WTC11 (cell line): ENCODE results near the gene PPP1R12A. TPM values are rescaled to one million over a fixed set of nuclear protein-coding genes. Genes with fewer than 3 reads are reported as not detected.

Experiments used
- AR ChIP-seq: fragments of 250-450 bp; sonication (Bioruptor Pico); IDR thresholded peaks from 2 replicates; pipeline ENCODE4 v1.9.0; 2021; ENCODE audit warnings: mild to moderate bottlenecking
- ARID4B ChIP-seq: sonication (generic); formaldehyde crosslinking; IDR thresholded peaks from 2 replicates; pipeline ENCODE4 v1.8.0; 2023; ENCODE audit warnings: missing genetic modification reagents, mild to moderate bottlenecking, borderline replicate concordance
- CDX4 ChIP-seq: fragments of 250-450 bp; sonication (Bioruptor Pico); IDR thresholded peaks from 2 replicates; pipeline ENCODE4 v1.9.0; 2021; ENCODE audit warnings: moderate library complexity, mild to moderate bottlenecking, inconsistent platforms, borderline replicate concordance
- ELF4 ChIP-seq: sonication (generic); formaldehyde crosslinking; IDR thresholded peaks from 2 replicates; pipeline ENCODE4 v1.8.1; 2022; ENCODE audit warnings: low read depth, mild to moderate bottlenecking, moderate library complexity, missing genetic modification reagents
- EMX1 ChIP-seq: fragments of 250-450 bp; sonication (Bioruptor Pico); IDR thresholded peaks from 2 replicates; pipeline ENCODE4 v1.8.0; 2021; ENCODE audit warnings: mild to moderate bottlenecking
- ETV6 ChIP-seq: sonication (generic); formaldehyde crosslinking; IDR thresholded peaks from 2 replicates; pipeline ENCODE4 v1.8.1; 2022; ENCODE audit warnings: mild to moderate bottlenecking, missing genetic modification reagents
- HMGA2 ChIP-seq: fragments of 250-450 bp; sonication (Bioruptor Pico); IDR thresholded peaks from 2 replicates; pipeline ENCODE4 v1.4.0; 2021; ENCODE audit warnings: mild to moderate bottlenecking, moderate library complexity
- IRF2 ChIP-seq: sonication (generic); formaldehyde crosslinking; IDR thresholded peaks from 2 replicates; pipeline ENCODE4 v1.8.0; 2022; ENCODE audit warnings: low read depth, missing genetic modification reagents, borderline replicate concordance
- MLX ChIP-seq: sonication (generic); formaldehyde crosslinking; IDR thresholded peaks from 2 replicates; pipeline ENCODE4 v1.8.1; 2023; ENCODE audit warnings: mild to moderate bottlenecking, missing genetic modification reagents, moderate library complexity
- NFE2L1 ChIP-seq: sonication (generic); formaldehyde crosslinking; IDR thresholded peaks from 2 replicates; pipeline ENCODE4 v1.8.1; 2023; ENCODE audit warnings: missing genetic modification reagents
- NFYB ChIP-seq: sonication (generic); formaldehyde crosslinking; conservative IDR thresholded peaks from 2 replicates; pipeline ENCODE4 v1.8.0; 2022; ENCODE audit warnings: low read depth, missing genetic modification reagents
- NR2C2 ChIP-seq: sonication (generic); formaldehyde crosslinking; IDR thresholded peaks from 2 replicates; pipeline ENCODE4 v1.8.0; 2022; ENCODE audit warnings: mild to moderate bottlenecking, missing genetic modification reagents
- NR3C1 ChIP-seq: sonication (generic); formaldehyde crosslinking; conservative IDR thresholded peaks from 2 replicates; pipeline ENCODE4 v1.8.1; 2023; ENCODE audit warnings: low read depth, mild to moderate bottlenecking, missing genetic modification reagents
- PRRX2 ChIP-seq: fragments of 250-450 bp; sonication (Bioruptor Pico); IDR thresholded peaks from 2 replicates; pipeline ENCODE4 v1.8.0; 2021; ENCODE audit warnings: mild to moderate bottlenecking
- RORB ChIP-seq: fragments of 250-450 bp; sonication (Bioruptor Pico); IDR thresholded peaks from 2 replicates; pipeline ENCODE4 v1.9.0; 2021; ENCODE audit warnings: mild to moderate bottlenecking
- SMAD4 ChIP-seq: sonication (generic); formaldehyde crosslinking; IDR thresholded peaks from 2 replicates; pipeline ENCODE4 v1.8.0; 2022; ENCODE audit warnings: mild to moderate bottlenecking, missing genetic modification reagents
- SOX15 ChIP-seq: fragments of 250-450 bp; sonication (Bioruptor Pico); IDR thresholded peaks from 2 replicates; pipeline ENCODE4 v1.9.0; 2021; ENCODE audit warnings: mild to moderate bottlenecking
- TCF7 ChIP-seq: sonication (generic); formaldehyde crosslinking; IDR thresholded peaks from 2 replicates; pipeline ENCODE4 v1.8.0; 2022; ENCODE audit warnings: mild to moderate bottlenecking, low read depth, missing genetic modification reagents, moderate library complexity
- TEAD4 ChIP-seq: sonication (generic); formaldehyde crosslinking; IDR thresholded peaks from 2 replicates; pipeline ENCODE4 v1.8.0; 2022; ENCODE audit warnings: mild to moderate bottlenecking, missing genetic modification reagents
- ZBTB21 ChIP-seq: sonication (generic); formaldehyde crosslinking; IDR thresholded peaks from 2 replicates; pipeline ENCODE4 v1.8.1; 2023; ENCODE audit warnings: mild to moderate bottlenecking, missing genetic modification reagents, borderline replicate concordance
- ZNF138 ChIP-seq: sonication (generic); formaldehyde crosslinking; conservative IDR thresholded peaks from 2 replicates; pipeline ENCODE4 v1.8.1; 2022; ENCODE audit warnings: mild to moderate bottlenecking, moderate library complexity, missing genetic modification reagents
- ZNF219 ChIP-seq: sonication (generic); formaldehyde crosslinking; IDR thresholded peaks from 2 replicates; pipeline ENCODE4 v1.8.0; 2023; ENCODE audit warnings: missing genetic modification reagents, mild to moderate bottlenecking, borderline replicate concordance
- ZNF232 ChIP-seq: sonication (generic); formaldehyde crosslinking; IDR thresholded peaks from 2 replicates; pipeline ENCODE4 v1.8.0; 2022; ENCODE audit warnings: mild to moderate bottlenecking, missing genetic modification reagents
- ZNF423 ChIP-seq: fragments of 250-450 bp; sonication (Bioruptor Pico); IDR thresholded peaks from 2 replicates; pipeline ENCODE4 v2.1.2; 2022; ENCODE audit warnings: mild to moderate bottlenecking, moderate library complexity
- ZNF425 ChIP-seq: fragments of 250-450 bp; sonication (Bioruptor Pico); conservative IDR thresholded peaks from 2 replicates; pipeline ENCODE4 v1.9.0; 2021; ENCODE audit warnings: mild to moderate bottlenecking
- ZSCAN18 ChIP-seq: fragments of 250-450 bp; sonication (Bioruptor Pico); IDR thresholded peaks from 2 replicates; pipeline ENCODE4 v2.1.2; 2022; ENCODE audit warnings: mild to moderate bottlenecking, moderate library complexity
- total RNA-seq: library from RNA; stranded (reverse); gene quantifications from 3 replicates; pipeline ENCODE4 v1.2.3, GENCODE V29; 2021

Gene PPP1R12A
- total RNA-seq, 1 experiment from 2014 or later: 83.8 TPM

GRCh38 chr12:79935021-79935623 is at the start of gene PPP1R12A (continued):
- TF ChIP-seq ETV6 (no peak; the same call in 1 of the 2 replicates), ELF4 (CRISPR knock-in tag) (no peak), NFYB (CRISPR knock-in tag) (no peak), ZSCAN18 (CRISPR knock-in tag) (no peak), EMX1 (CRISPR knock-in tag) (no peak), SMAD4 (CRISPR knock-in tag) (no peak), CDX4 (CRISPR knock-in tag) (no peak), AR (CRISPR knock-in tag) (no peak), SOX15 (CRISPR knock-in tag) (0 out of 2 replicates have a peak, but pooled peaks have one; percentile 11), TEAD4 (no peak), HMGA2 (CRISPR knock-in tag) (0 out of 2 replicates have a peak, but pooled peaks have one; percentile 30), NR3C1 (no peak), PRRX2 (CRISPR knock-in tag) (0 out of 2 replicates have a peak, but pooled peaks have one; percentile 71), ZNF423 (CRISPR knock-in tag) (no peak), ARID4B (no peak; the same call in 1 of the 2 replicates), ZNF425 (CRISPR knock-in tag) (no peak), ZNF232 (CRISPR knock-in tag) (peak; percentile 4; the same call in 1 of the 2 replicates), ZNF219 (CRISPR knock-in tag) (no peak), ZBTB21 (CRISPR knock-in tag) (0 out of 2 replicates have a peak, but pooled peaks have one; percentile 76), RORB (no peak), TCF7 (CRISPR knock-in tag) (no peak), ZNF138 (CRISPR knock-in tag) (no peak; the same call in 1 of the 2 replicates), NFE2L1 (CRISPR knock-in tag) (peak; percentile 33; the same call in 1 of the 2 replicates), MLX (CRISPR knock-in tag) (no peak), IRF2 (CRISPR knock-in tag) (no peak), NR2C2 (CRISPR knock-in tag) (no peak)
